GM21360 (cell line): ENCODE measurements around the gene NDUFA8.
"Not testable (repeated sequence)": the region's sequence is repeated elsewhere in the genome, so short reads cannot be mapped to it uniquely, and the experiment has no call there.

Source experiments
- ATAC-seq: cut with Tn5 transposase; IDR thresholded peaks from one replicate; pipeline ENCODE4 v1.9.1; 2021; ENCODE audit warnings: mild to moderate bottlenecking, moderate library complexity; ENCODE audit not compliant: unreplicated experiment

Gene NDUFA8

DNA sequence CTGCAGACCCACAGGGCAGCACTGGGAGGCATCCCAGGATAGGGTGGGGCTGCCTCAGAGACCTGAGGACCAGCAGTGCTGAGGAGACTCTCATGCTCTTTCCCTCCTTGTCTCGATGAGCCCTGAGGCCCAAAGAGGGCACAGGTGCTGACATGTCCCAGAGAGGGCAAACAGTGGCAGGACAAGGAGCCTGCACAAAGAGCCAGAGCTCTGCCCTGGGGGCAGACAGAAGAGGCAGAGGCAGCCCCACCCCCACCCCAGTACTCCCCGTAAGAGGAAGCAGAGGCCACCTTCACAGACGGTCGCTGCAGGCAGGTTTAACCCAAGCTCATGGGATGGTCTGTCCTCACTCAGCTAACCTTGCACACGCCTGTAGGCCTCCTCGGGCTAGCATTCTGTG, 37.1 kb downstream of the NDUFA8 start:
- ATAC-seq = peak; percentile 4

GRCh38 chr9:122121931-122122330, 37.6 kb downstream of the NDUFA8 start:
- no peak for ATAC-seq

- ATAC-seq = no peak
Measured at GRCh38 chr9:122121391-122121790, 38.2 kb downstream of the NDUFA8 start.

GRCh38 chr9:122120316-122121071, 39.1 kb downstream of the NDUFA8 start:
- ATAC-seq = no peak

DNA sequence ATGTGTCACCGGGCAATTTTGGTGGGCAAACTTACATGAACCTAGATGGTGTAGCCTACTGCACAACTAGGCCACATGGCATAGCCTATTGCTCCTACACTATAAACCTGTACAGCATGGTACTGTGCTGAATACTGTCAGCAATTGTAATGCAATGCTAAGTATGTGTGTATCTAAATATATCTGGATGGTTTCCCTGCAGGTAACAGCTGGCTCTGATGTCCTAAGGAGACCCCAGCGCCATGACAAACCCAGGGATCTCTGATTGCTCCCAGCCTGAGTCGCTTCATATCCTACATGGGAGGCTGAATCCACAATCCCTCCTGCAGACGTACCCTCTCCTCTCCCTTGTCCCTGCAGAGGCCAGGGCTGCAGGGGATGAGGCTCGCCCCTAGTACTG, 39.9 kb downstream of the NDUFA8 start:
- ATAC-seq = no peak

DNA sequence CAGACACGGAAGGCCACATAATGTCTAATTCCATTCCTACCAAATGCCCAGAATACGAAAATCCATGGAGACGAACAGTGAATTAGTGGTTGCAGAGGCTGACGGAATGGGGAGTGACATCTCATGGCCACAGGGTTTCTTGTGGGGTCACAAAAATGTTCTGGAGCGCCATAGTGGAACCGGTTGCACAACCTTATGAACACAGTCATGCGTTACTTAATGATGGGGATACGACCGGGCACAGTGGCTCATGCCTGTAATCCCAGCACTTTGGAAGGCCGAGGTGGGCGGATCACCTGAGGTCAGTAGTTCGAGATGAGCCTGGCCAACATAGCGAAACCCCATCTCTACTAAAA, 40.4 kb downstream of the NDUFA8 start:
- no peak for ATAC-seq

DNA sequence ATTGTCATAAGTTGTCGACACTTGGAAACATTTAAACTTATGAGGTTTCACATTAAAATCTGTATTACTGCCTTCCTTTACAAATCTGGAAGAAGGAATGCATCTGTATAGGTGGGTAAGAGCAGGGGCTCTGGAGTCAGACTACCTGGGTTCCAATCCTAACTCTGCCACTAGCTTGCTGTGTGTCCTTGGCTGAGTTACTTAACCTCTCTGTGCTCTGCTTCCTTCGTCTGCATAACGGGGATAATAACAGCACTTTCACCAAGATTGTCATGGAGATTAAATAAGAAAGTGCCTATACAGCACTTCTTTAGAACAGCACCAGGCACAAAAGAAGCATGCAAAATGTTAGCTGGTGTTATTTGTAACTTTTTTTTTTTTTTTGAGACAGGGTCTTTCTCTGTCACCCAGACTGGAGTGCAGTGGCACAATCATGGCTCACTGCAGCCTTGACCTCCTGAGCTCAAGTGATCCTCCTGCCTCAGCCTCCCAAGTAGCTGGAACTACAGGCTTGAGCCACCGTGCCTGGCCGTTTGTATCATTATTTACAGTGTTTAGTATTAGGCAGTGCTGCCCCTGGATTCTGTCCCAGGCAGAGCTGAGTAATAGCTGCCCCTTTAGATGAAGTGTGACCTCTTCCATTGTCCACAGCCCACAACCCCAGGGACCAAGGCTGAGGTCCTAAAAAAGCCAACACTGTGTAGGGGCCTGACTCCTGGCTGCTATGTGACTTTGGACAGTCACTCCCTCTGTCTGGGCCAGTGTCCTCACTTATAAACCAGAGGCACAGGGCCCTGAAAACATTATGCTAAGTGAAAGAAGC, 41.0 kb downstream of the NDUFA8 start:
- no peak for ATAC-seq

DNA sequence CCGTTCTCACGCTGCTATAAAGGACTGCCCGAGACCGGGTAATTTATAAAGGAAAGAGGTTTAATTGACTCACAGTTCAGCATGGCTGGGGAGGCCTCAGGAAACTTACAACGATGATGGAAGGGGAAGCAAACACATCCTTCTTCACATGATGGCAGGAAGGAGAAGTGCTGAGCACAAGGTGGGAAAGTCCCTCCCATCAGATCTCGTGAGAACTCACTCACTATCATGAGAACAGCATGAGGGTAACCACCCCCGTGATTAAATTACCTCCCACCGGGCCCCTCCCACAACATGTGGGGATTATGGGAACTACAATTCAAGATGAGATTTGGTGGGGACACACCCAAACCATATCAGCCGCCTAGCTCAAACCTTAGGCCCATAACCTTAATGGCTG, 42.3 kb downstream of the NDUFA8 start:
- ATAC-seq = not testable (repeated sequence)

DNA sequence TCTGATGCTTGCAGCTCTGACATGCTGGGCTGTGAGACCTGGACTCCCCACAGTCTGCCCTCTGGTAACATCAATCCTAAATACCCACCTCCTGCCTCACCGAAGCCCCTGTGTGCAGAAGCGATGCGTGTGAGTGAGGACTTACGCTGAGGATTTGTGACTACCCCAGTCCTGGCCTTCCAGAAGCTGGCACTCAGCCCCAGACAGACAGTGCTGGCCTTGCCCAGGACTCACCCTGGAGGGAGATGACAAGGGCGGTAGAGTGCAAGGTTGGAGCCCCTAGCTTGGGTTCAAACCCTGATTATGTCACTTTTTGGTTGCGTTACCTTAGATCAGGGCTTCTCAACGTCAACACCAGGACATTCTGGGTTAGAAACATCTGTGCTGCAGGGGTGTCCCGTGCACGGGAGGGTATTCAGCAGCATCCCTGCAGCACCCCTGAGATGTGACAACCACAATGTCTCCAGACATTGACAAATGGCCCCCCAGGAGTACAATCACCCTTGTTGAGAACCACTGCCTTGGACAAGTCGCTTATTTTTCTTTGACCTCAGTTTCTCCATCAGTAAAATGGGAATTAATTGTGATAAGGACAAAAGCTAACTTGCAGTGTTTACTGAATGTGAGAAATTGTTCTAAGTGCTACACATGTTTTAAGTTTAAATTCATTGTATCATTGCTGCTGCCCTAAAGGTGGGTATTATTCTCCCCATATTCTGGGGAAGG, 43.0 kb downstream of the NDUFA8 start:
- no peak for ATAC-seq

DNA sequence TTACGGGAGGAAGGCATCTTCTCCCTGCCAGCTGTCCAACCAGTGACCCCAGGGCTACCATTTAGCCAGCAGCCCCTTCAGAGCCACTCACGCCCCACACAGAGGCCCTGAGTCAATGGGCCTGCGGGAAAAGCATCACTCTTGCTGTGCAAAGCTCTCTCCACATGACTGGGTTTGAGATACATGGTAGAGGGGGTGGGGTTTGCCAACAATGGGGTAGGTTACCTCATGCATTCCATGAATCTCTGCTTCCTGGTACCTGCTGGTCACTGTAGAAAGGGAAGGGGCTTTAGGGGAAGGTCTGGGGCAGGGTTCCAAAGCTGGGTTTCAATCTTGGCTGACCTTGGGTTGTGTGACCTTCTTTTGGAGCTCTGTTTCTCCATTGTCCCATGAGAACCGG, 43.5 kb downstream of the NDUFA8 start:
- ATAC-seq = no peak

DNA sequence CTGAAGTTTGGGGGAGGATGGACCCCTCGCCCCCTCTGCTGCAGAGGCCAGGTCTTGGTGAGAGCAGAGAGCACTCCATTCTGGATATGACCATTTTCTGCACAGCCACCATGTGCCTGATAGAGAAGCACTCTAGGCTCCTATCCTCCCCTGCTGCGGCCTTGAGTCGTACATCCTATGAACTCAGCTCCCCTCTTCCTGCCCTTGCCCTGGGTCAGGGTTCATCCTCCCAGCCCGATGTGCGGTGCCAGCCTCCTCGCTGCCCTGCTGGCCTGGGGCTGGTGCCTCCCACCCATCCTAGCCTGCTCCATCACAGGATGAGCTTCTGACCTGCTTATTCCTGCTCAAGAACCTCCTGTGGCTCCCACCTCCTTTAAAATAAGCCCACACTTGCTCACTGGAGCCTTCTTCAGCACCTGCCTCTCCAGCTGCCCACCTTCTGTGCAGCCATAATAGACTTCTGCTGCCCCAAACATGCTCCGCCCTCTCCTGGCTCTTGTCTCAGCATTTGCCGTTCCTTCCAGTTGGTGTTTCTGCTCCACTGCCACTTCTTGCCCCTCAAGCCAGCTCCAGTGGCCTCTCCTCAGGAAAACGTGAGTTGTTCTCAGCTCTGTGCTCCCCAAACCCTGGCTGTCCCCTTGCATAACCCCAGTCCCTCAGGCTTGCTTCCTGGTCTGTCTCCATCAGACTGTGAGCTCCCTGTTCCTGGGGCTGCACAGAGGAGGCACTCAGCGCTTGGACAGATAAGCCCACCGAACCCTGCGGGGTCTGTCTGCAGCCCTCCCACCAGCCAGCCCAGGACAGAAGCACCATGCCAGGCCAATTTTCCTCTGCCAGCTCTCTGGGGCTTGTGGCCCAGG, 44.2 kb downstream of the NDUFA8 start:
- ATAC-seq = no peak

GRCh38 chr9:122113574-122113973, 46.0 kb downstream of the NDUFA8 start:
- ATAC-seq = no peak

- no peak for ATAC-seq
Measured at GRCh38 chr9:122112238-122112637, 47.3 kb downstream of the NDUFA8 start.

DNA sequence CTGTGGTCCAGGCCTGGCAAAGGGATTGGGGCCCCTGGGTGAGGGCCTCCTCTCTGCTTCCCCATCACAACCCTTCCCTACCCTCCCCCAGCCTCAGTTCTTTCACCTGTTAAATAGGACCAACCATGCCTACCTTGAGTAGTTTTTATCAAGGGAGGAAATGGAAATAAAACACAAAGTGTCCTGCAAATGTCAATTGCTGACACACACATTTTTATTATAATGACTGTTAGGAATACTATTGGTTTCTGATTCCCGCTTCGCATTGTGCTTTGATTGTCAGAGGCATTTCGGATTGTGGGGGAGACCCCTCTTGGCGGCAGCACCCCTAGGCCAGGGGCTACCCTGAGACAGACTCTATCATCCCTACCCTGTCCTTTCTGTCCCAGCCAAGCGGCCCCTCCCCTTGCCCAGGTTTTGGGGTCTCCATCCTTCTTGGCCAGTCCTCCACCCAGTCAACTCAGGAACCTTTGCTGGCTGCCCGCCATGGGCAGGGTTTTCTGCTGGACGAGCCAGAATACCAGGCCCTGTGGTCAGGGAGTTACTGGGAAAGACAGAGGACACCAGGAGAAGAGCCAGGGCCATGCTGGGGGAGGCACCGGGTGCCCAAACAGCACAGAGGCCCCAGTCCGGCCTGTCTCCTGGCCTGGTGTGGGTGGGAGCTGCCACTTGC, 48.0 kb downstream of the NDUFA8 start:
- no peak for ATAC-seq

- no peak for ATAC-seq
Measured at GRCh38 chr9:122110100-122110833, 49.3 kb downstream of the NDUFA8 start.

DNA sequence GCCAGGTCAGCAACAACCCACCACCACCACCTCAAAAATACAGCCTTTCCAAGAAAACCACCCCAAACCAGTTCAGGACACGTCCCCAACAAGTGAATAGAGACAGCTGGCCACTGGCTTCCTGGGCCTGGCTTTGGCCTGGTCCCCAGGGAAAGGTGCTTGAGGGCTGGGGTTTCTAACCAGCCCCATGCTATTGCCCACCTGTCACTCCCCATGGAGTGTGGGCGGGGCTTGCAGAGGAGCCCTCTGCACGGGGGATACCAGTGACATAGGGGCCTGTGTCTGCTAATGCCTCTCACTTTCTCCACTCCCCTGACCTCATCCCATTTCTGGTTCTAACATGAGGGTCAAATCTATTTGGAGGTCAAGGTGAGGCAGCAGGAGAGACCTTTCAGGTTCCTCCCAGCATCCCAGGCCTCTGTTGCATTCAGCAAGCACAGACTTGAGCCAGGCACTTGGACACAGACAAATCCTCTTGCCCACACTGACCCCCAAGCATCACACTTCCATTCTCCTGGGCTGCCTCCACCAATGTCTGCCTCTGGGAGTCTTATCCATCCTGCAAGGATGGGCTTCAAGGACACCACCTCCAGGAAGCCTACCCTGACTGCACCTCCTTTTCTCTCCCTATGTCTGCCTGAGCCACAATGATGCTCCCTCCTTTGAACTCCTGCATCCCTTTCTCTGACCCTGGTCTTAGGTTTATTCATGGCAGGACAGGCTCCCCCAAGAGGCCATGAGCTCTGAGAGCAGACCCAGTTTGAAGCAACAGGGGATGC, 50.4 kb downstream of the NDUFA8 start:
- ATAC-seq = no peak

DNA sequence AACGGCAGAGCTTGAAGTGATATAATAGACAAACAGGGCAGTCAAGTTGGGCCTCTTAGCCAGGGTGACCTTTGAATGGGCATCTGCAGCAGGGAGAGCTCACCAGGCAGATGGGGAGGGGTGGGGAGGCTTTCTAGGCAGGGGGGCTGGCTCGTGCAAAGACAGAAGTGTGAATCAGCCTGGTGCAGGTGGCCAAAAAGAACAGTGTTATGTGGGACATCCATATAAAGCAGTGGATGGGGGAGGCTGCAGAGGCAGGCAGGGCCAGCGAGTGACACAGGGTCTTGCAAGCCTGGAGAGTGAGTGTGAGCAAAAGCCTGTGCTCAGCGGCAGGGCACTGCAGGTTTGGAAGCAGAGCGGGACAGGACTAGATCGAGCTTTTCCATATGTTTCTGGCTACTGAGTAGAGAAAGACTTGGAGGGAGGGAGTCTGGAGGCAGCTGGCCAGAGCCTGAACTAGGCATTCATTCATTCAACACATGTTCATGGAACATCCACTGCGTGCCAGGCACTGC, 52.2 kb downstream of the NDUFA8 start:
- no peak for ATAC-seq

DNA sequence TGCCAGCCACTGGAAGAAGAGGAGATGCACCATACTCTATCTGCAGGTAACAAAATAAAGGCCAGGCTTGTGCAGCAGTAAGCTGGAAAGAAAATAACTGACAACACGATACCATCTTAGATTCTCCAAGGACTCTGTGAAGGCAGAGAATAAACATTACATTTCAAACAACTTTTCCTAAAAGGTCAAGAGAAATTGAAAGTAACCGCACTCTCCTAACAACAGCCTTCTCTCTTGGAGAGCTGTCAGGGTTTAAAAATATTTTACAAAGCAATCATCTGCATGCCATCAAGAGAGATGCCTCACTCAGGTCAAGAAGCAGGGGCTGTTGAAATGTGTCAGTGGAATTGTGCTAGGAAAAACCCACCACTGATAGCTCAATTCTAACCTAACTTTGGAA, 53.0 kb downstream of the NDUFA8 start:
- ATAC-seq = no peak

- no peak for ATAC-seq
Measured at GRCh38 chr9:122103985-122104384, 55.6 kb downstream of the NDUFA8 start.
